NCI-H526 treated with DMSO at 0.1 percent for 48 hours (cell line): ENCODE measurements around the gene OMD.

Source experiments
- DNase-seq: peaks from one replicate; lab custom pipeline; 2025; lab: John Stamatoyannopoulos, UW

OMD gene, protein sequence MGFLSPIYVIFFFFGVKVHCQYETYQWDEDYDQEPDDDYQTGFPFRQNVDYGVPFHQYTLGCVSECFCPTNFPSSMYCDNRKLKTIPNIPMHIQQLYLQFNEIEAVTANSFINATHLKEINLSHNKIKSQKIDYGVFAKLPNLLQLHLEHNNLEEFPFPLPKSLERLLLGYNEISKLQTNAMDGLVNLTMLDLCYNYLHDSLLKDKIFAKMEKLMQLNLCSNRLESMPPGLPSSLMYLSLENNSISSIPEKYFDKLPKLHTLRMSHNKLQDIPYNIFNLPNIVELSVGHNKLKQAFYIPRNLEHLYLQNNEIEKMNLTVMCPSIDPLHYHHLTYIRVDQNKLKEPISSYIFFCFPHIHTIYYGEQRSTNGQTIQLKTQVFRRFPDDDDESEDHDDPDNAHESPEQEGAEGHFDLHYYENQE

DNA sequence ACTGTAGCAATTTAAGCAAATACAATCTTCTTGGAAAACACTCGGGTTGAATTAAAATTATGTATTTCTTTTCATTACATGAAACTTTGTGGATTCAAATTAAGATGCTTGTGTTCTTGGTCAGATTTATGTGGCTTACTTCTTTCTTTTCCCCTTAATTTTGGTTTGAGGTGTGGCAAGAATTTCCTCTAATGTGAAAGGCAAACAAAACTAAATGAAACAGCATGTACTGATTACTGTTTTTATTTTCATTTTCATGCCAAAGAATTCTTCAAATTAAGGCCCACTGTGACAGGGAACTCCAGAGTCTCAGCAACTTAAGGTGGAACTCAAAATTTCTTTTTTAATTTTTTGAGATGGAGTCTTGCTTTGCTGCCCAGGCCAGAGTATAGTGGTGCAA, at the start of gene OMD:
Gene OMD, minus strand, starts transcription at position 132 of the 400 bp plus-strand sequence. CDS start 6,913 bp downstream, outside the sequence.
- DNase-seq = no peak

DNA sequence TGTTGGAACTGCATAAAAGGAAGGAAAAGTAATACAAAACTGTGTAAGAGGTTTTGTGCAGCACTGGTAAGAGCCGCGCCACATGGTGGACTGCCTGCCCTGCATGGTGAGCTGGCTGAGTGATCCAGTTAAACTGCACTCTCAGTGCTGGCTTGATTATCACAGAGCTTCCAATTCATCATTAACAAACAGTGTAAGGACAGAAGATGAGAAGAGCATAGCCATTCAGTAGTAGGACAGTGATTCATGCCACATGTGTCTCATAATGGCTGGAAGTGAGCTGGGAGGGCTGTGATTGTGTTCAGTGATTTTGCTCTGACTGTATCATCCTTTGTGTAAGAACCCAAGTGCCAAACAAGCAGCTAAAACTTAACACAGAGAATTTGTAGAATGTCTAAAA, 43.9 kb upstream of the OMD start:
- DNase-seq = no peak

DNA sequence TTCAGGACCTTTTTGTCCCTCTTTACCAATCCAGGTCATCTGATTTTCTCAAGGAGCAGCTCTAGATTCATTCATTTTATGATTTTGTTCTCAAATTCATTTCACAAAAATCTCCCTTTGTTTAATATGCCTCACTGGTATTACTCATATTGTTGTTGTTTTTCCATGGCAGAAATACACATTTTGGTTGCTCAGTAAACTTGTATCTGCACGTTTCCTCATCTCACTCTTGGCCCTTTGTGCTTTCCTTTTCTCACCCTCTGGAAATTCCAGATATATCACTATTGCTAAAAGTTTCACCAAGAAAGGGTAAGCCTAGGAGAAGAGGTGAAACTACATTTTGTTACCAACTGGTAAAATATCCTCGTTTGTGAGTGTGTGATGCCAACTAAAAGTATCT, 43.2 kb upstream of the OMD start:
- DNase-seq = no peak

DNA sequence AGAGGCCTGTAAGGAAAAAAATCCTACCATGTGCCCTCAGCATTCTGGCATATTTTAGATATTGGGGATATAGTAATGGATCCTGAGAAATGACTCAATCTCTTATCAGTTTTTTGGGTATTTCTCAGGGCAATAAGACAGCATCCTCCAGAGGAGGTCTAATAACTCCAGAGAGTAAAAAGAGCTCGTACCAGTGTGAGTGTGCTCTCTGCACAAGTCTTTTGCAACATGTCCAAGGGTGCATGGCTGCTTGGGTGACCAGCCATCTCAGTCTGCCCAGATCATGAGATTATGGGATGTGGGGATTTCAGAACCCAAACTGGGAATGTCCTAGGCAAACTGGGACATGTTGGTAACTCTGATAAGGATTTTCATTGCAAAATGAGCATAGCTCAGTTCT, 42.8 kb upstream of the OMD start:
- no peak for DNase-seq

DNA sequence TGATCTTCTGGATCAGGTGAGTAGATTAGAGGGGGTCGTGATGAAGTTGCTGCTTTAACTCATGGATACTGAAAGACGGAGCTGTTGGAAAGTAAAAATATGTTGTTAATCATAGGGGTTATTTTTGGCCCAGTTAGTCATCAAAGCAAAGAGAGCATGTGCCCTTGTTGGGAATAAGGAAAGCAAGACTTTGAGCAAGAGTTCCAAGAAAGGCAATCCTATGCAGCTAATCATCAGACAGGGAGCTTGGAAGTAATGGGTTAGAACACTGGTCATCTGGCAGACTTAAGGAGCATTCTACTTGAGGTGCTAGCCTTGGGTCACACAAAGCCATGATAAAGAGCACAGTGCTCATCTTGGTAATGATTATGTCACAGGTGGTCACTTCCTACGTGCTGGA, 39.7 kb upstream of the OMD start:
- no peak for DNase-seq

DNA sequence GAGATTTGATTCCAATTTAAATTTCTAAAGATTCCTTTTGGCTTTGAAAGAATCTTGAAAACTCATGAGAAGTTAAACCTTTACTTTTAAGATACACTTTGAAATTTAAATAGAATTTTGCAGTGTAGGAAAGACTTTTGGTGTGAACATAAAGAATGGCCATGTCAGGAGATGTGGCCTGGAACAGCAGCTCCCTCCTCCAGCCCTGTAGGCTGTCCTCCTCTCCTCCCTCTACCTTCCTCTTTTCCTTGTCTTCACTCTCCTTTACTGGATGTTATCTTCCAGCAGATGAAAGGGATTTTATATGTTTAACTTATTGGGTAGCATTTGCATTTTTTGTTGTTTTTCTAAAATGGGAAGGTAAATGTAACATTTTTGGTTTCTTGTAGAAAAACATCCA, 39.1 kb upstream of the OMD start:
- DNase-seq = no peak

DNA sequence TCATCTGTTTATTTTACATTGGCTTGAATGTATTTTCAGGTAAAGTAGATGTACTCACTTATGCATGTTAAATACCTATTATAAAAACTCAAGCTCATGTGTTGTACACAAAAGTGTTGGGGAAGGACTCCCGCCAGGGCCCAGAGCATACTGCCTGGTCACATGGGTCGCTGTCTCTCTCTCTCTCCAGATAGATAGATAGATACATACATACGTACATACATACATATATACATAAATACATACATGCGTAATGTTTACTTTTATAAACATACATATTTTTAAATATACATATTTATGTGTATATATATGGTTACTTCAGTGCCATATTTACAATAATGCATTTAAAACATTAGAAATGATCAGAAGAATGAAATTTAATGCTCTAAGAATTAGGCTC, 33.3 kb upstream of the OMD start:
- no peak for DNase-seq

DNA sequence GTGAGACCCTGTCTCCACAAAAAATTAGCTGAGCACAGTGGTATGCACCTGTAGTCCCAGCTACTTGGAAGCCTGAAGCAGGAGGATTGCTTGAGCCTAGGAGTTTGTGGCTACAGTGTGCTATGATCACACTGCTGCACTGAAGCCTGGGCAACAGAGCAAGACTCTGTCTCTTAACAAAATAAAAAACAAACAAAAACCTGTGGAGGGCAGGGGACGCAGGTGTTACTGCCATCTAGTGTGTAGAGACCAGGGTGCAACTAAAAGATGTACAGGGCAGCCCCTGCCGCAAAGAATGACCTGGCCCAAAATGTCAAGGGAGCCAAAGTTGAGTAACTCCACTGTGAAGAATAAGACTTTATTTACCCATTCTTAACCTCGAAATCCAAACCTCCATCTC, 30.9 kb upstream of the OMD start:
- no peak for DNase-seq

DNA sequence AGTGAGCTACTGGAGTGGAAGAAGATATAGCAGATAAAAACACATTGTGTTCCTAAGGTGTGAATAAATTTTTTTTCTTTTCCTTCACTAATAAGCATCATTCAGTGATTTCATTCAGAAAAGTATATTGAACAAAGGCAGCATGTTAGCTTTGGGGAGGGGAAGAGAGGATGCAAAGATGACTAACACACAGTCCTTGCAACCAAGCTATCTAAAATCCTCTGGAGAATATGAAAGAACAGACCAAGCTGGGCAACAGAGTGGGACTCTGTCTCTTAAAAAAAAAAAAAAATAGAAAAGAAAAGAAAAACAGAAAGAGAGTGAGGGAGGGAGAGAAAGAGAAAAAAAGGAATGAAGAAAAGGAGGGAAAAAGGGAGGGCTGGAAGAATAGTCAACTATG, 22.3 kb upstream of the OMD start:
- no peak for DNase-seq

DNA sequence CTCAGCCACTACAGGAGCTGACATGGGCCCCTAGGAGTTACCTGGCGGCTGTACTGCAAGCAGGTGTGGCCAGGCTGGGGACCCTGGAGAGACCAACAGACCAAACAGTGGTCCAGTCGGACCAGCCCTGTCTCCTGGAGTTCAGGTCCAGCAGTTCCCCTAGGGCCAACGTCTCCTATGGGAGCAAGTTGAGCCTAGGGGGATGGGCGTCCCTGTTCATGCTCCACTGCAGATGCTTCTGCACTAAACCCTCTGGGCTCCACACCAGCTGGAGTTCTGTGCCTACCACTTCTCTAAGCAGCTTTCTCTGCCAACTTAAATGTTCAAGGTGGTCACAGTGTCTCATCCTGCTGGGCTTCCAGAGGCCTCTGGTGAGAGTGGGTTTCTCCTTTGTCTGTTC, 20.6 kb upstream of the OMD start:
- DNase-seq = peak; percentile 1

DNA sequence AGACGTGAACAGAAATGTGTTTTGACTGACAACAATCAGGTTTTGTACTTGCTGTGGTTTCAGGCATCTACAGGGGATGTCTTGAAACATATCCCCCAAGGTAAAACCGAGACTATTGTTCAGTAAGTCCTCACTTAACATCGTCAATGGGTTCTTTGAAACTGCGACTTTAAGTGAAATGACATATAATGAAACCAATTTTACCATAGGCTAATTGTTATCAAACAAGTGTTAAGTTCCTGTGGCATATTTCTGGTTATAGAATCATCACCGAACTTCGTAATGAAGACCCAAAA, 16.4 kb upstream of the OMD start:
- DNase-seq = no peak

DNA sequence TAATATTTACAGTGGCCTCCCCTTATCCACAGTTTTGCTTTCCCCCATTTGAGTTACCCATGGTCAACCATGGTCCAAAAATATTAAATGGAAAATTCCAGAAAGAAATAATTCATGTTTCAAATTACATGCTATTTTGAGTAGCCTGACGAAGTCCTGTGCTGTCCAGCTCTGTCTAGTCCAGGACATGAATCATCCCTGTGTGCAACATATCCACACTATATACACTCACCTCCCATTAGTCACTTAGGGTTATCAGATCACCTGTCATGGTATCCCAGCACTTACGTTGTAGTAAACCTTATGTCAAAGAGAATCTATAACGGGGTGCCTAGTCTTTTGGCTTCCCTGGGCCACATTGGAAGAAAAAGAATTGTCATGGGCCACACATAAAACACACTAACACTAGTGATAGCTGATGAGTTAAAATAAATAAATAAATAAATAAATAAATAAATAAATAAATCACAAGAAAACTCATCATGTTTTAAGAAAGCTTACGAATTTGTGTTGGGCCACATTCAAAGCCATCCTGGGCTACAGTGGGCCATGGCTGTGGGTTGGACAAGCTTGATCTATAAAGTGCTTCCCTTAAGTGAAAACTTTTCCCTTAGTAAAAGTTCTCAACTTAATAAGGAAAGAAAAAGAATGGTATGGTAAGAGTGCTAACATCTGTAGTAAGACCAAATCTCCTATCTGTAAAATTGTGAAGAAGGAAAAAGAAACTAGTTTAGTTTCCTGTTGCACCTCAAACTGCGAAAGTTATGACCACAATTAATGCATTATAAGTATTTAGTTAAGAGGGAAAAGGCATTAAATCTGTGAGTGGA, 15.9 kb upstream of the OMD start:
- DNase-seq = no peak

DNA sequence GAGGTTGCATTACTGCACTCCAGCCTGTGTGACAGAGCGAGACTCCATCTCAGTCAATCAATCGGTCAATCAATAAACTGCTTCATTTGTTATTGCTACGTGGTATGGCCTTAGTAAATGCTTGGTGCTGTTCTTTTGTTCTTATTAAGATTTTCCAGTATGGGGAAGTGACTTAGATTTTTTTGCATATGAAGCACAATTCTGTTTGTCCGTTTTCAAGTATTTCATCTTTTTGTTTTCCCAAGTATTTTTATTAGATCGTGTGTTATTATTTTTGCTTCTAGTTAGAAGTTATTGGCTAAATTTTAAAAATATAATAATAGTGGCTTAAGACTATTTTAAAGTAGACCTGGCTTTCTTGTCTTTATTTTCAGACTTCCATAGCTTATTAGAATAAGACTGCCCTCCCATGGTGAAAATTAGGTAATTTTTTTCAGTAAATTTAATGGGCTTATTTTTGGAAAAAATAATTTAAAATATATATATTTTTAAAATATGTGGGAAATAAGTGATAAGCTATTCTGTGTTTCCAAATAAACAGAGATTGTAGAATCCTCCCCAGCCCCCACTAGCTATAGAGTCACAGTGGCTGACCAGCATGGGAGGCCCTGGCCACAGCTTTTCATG, 14.7 kb upstream of the OMD start:
- DNase-seq = no peak

DNA sequence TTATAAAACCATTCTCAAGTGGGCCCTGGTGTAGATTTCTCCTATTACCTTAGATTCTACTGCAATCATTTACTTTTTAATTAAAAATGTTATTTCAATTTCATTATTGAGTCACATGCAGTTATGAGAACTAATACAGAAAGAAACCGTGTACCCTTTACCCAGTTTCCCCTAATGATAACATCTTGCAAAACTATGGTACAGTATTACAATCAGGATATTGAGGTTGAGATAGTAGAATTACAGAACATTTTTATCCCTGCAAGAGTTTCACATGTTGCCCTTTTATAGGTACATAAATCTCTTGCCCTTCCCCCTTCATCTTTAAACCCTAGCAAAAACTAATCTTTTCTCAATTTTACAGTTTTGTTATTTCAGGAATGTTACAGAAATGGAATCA, 11.0 kb upstream of the OMD start:
- no peak for DNase-seq

DNA sequence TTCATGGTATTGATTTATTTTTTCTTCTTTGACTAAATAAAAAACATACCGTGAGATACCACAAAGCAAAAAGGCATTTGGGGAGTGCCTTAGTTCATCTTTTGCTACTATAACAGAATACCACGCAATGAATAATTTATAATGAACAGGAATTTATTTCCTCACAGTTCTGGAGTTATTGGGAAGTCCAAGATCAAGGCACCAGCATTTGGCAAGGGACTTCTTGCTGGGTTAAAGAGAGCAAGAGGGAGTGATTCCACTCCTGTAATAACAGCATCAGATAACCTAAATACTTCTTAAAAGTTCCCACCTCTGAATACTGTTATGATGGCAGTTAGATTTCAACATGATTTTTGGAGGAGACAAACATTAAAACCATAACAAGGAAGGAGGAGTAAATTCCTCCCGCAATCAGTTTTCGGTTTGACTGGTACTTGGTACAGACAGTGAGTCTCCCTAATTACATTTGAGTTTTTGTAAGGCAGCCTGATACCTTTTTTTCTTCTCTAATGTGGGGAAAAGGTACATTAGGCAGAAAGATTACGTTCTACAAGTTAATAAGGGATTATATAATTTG, 8.8 kb upstream of the OMD start:
- DNase-seq = no peak

DNA sequence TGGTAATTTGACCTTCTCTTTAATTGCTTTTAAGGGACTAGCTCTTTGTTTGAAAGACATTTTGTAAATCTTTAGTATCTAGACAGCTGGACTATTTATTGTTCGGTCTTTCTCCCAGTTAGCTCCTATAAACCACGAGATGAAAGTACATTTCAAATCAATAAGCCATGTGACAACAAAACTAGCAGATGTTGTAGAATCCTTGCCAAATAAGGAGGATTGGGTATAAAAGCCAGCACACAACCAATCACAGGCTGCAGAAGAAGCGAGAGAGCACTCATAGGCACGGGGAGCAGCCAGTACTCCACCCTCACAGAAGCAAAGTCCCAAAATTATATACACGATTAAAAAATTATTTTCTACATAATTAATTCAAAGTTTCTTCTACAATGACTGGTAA, 8.1 kb upstream of the OMD start:
- no peak for DNase-seq

DNA sequence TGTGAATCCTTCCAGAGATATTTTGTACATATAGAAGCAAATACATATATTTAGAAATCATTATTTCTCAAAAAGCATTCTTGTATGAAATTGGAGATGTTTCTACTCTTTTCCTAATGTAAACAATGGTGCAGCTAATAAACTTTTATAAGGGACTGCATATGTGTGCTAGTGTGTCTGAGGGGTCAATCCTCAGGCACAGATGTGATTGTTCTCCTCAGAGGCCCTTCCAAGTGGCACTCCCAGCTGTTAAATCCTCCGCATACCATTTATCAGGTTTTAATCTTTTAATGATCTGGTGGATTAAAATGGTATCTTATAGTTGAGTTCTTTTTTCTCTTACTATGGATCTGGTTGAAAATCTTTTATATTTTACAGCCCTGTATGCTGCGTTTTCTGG, 5.6 kb upstream of the OMD start:
- DNase-seq = no peak

DNA sequence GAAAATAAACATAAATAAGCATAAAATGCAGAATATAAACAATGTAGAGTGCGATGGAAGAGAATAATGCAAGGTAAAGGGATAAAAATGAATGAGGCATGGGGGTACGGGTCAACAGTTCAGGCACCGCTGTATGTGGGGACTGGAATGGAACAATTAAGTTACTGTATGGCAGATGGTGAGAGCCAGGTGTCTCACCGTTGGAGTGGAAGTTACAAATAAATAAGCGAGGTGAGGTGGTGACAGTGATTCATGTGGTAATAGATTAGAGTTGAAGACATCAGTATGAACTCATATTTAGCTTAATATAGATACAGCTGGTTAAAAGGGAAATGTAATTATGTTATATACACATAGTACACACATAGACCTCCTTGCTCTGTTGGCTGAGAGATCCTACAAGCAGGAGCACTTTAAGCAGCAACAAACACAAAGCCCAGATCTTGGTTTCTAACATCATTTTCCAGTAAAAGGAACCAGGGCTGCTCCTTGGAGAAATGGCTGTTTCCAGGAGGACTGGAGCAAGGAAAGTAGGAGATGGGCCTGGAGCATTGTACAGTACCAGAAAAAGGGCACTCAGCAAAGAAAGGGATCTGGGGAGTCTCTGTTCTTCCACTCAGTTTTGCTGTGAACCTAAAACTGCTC, 2.4 kb upstream of the OMD start:
- no peak for DNase-seq

DNA sequence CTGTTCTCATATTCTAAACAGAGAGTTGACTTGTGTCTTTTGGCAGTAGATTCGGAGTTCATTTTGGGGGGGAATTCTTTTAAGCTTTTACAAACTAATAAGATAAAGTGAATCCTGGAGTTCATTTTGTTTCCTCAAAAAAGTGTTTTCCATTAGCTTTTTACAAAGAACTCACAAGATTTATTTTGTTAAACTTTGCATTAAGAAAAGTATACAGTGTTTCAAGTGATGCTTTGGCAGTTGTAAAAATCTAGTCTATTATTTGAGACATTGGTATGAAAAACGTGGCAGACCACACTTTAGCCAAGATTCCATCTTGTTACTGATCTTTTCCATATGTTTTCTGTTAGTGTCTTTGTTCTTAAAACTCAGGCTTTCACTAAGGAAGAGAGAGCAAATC, 1.2 kb upstream of the OMD start:
- no peak for DNase-seq

DNA sequence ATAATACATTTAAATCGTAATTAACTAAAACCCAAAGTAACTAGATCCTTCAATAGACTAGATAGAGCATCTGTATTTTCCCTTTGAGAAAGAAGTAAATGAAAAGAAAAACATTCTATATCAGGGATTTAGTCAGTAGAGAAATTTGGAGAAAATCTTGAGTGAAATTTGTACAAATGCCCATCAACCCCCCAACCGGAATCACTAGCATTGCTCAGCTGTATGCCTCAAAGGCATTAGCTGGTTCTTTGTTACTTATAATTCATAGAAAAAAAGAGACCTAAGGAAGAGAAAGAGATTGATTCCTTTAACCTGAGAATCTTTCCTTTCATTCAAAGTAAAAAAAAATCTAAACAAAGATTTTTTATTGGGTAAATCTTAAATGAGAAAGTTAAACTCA, 659 bp downstream of the OMD start:
- DNase-seq = no peak

DNA sequence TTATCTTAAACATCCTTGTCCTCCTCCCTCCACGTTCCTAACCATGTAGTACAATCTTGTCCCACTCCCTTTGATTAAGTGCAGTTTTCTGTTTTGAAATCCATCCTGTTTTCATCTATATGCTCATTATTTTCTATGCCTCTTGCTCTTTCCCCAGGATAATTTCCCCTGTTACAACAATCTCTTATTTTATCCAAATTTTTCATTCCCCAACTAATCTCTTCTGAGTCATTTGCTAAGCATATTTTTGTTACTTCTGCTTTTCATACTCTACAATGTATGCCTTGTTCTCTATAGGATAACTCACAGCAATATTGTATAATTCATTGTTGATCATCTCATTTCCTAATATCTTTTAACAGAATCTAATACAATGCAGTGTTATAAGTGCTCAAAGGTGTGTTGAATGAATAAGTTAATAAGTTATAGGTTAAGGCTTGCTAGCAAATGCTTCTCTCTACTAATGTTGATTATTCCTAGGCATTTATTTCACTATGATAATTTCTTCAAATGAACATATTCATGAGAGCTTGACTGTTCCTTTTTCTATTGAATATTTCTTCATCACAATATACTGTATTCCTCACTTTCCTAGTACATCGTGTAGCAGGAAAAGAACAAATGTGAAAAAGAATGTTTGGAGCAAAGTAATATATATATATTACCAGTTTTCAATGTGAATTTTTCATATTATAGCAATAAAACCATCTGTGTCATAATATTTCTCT, 1.5 kb downstream of the OMD start:
- DNase-seq = no peak

DNA sequence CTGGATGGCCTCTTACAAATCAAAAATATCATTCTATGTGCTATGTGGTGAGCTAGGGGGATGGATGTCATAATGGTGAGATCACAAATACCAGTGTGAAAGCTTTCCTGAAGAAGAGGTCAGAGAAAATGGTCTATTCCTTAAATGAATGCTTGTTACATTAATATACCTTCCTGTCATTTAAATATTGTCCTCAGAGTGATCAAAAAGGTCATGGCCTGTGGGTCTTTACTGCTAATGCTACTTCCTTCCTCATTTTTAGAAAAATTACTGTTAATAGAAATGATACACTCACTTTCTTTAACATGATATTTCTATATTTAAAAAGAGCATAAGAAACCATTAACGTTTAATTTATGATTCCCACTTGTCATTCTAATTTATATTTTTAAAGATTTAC, 9.7 kb downstream of the OMD start:
- no peak for DNase-seq
